ENCODE measurements around the gene TRIM39.
"Not testable (repeated sequence)": the region's sequence is repeated elsewhere in the genome, so short reads cannot be mapped to it uniquely, and the experiment has no call there.

Gene TRIM39

DNA sequence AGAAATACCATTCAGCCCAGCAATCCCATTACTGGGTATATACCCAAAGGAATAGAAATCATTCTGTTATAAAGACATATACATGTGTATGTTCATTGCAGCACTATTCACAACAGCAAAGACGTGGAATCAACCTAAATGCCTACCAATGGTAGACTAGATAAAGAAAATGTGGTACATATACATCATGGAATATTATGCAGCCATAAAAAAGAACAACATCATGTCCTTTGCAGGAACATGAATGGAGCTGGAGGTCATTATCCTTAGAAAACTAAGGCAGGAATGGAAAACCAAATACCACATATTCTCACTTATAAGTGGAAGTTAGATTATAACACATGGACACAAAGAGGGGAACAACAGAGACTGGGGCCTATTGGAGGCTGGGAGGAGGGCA is 42.6 kb downstream of the TRIM39 start:
- not testable (repeated sequence) for DNase-seq

DNA sequence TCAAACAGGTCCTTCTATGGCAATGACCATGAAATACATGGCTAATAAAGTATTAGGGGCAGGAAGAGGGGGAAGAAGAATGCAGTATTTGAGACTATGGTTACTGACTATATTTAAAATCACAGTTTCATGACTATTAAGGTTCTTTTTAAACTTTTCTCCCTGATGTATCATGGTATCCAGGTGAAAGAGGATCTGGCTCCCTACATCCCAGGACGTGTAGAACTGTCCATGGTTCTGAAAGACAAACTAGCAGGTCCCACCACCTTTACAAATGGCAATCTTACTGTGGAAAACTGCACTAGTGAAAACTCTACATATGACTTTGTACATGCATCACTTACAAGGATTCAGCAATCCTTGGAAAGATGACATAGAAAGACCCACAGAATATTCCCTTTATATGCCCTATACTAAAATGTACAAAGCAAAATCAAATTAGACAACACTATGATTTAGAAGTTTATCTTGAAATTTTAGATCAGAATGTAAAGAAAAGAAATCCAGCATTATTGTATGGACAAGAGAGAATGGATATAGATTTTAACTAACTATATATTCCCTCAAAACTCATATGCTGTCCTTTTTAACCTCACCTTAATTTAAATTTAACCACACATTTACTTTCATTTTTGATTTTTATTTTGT is 51.7 kb downstream of the TRIM39 start:
- no peak for DNase-seq

DNA sequence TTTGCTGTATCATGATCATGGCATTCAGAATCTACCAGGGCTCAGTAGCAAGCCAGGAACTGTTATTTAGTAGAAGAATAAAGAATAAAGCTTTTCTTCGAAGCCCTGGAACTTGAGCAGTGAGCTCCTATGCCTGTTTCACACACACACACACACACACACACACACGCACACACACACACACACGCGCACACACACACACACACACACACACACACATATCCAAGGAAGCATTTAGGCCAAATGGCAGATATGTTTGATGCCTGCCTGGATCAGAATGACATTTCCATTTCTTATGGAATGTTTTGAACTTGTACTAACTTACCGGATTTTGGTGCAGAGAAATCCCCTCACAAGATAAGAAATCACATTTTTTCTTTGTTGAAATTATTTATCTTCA is 53.7 kb downstream of the TRIM39 start:
- DNase-seq = no peak

DNA sequence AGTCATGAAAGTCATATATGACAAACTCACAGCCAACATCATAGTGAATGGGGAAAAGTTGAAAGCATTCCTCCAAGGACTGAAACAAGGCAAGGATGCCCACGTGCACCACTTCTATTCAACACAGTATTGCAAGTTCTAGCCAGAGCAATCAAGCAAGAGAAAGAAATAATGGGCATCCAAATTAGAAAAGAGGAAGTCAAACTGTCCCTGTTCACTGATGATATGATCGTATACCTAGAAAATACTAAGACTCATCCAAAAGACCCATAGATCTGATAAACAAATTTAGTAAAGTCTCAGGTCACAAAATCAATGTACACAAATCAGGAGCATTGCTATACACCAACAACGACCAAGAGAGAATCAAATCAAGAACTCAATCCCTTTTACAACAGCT is 59.4 kb downstream of the TRIM39 start:
- no peak for DNase-seq

DNA sequence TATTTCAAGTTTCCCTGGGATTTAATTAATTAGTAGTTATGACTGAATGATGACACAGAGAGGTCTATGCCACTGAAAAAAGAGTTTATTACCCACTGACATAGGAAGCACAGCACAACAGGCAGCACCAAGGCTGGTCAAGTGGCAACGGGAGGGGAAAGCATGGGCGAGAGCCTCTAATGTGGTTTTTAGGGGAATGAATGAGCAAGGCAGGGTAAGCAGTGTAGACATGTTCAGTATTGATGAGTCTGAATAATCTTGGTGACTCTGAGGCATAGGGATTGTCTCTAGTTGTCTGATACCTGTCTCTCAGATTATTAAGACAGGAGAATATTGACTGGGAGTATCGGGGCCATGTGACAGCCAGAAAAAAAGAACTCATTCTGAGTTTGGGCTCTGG is 64.5 kb downstream of the TRIM39 start:
- no peak for DNase-seq
